Osteocyte (in vitro differentiated cells): ENCODE results near the gene TMEM253. TPM values are rescaled to one million over a fixed set of nuclear protein-coding genes. Genes with fewer than 3 reads are reported as not detected.
A peak's percentile ranks its signal among the peaks of the same experiment; 100 is the strongest.

Experiments
- DNase-seq: peaks from one replicate; pipeline ENCODE4 v3.0.0; 2021; ENCODE audit warnings: mixed read lengths; ENCODE audit not compliant: unreplicated experiment; ENCODE audit errors: extremely low spot score
- H3K27ac Mint-ChIP-seq: one replicate; pipeline ENCODE4 v1.8.0; 2021; ENCODE audit warnings: mild to moderate bottlenecking, mixed read lengths; ENCODE audit not compliant: unreplicated experiment
- H3K27me3 Mint-ChIP-seq: one replicate; pipeline ENCODE4 v1.8.0; 2021; ENCODE audit warnings: mixed read lengths; ENCODE audit not compliant: unreplicated experiment
- H3K36me3 Mint-ChIP-seq: one replicate; pipeline ENCODE4 v1.8.0; 2021; ENCODE audit warnings: mixed read lengths; ENCODE audit not compliant: unreplicated experiment
- H3K4me1 Mint-ChIP-seq: one replicate; pipeline ENCODE4 v1.8.0; 2021; ENCODE audit warnings: mixed read lengths; ENCODE audit not compliant: unreplicated experiment
- H3K4me3 Mint-ChIP-seq: one replicate; pipeline ENCODE4 v1.8.0; 2021; ENCODE audit warnings: mild to moderate bottlenecking, moderate library complexity, mixed read lengths; ENCODE audit not compliant: unreplicated experiment
- H3K9me3 Mint-ChIP-seq: one replicate; pipeline ENCODE4 v1.8.0; 2021; ENCODE audit warnings: mixed read lengths; ENCODE audit not compliant: unreplicated experiment
- CTCF ChIP-seq: fragments of 200-600 bp; sonication (generic); IDR thresholded peaks from 2 replicates; pipeline ENCODE4 v1.5.0; 2021; ENCODE audit warnings: antibody characterized with exemption, mild to moderate bottlenecking, moderate library complexity
- total RNA-seq: library from RNA; stranded (reverse); gene quantifications from 2 replicates; pipeline ENCODE4 v1.2.1, GENCODE V29; 2021

The TMEM253 gene
- total RNA-seq, 1 donor from 2014 or later, result 1.2 TPM

- no peak for DNase-seq
- H3K9me3 Mint-ChIP-seq, result no peaks in the 10 kb centered on the region
- peaks cover 3% of the 10 kb centered on the region for H3K4me1 Mint-ChIP-seq
- no peak overlapping the region for H3K4me3 Mint-ChIP-seq
- H3K36me3 Mint-ChIP-seq, result peaks cover 58% of the 10 kb centered on the region
- H3K27ac Mint-ChIP-seq, result no peak overlapping the region
- TF ChIP-seq CTCF, result no peak
- no peaks in the 10 kb centered on the region for H3K27me3 Mint-ChIP-seq
These were observed 19.2 kb upstream of the TMEM253 start for GRCh38 chr14:21081521-21082142.

- H3K36me3 Mint-ChIP-seq, result peaks cover 51% of the 10 kb centered on the region
- TF ChIP-seq CTCF, result no peak
- H3K27ac Mint-ChIP-seq, result no peak overlapping the region
- H3K9me3 Mint-ChIP-seq, result no peaks in the 10 kb centered on the region
- no peak for DNase-seq
- H3K27me3 Mint-ChIP-seq, result no peaks in the 10 kb centered on the region
- no peak overlapping the region for H3K4me3 Mint-ChIP-seq
- peaks cover 13% of the 10 kb centered on the region for H3K4me1 Mint-ChIP-seq
These were observed 17.1 kb upstream of the TMEM253 start for GRCh38 chr14:21083565-21084325.

GRCh38 chr14:21084396-21084795, 16.5 kb upstream of the TMEM253 start:
- Mint-ChIP-seq H3K27me3 (no peaks in the 10 kb centered on the region), H3K27ac (peak overlapping the region; percentile 60), H3K36me3 (peaks cover 51% of the 10 kb centered on the region), H3K4me3 (no peak overlapping the region), H3K9me3 (no peaks in the 10 kb centered on the region), H3K4me1 (peaks cover 14% of the 10 kb centered on the region)
- DNase-seq, result no peak
- TF ChIP-seq CTCF, result no peak

GRCh38 chr14:21084998-21085853, 15.6 kb upstream of the TMEM253 start:
- Mint-ChIP-seq H3K27me3 (no peaks in the 10 kb centered on the region), H3K9me3 (no peaks in the 10 kb centered on the region), H3K4me1 (peaks cover 14% of the 10 kb centered on the region), H3K36me3 (peaks cover 46% of the 10 kb centered on the region), H3K27ac (peak overlapping the region; percentile 90), H3K4me3 (no peak overlapping the region)
- no peak for TF ChIP-seq CTCF
- DNase-seq, result no peak

GRCh38 chr14:21086908-21087293, 14.0 kb upstream of the TMEM253 start:
- DNase-seq, result no peak
- Mint-ChIP-seq H3K4me1 (peaks cover 16% of the 10 kb centered on the region), H3K27me3 (no peaks in the 10 kb centered on the region), H3K9me3 (no peaks in the 10 kb centered on the region), H3K27ac (peak overlapping the region; percentile 90), H3K36me3 (peaks cover 45% of the 10 kb centered on the region), H3K4me3 (no peak overlapping the region)
- TF ChIP-seq CTCF, result no peak
